ENCODE results near the gene AGAP1. TPM values are rescaled to one million over a fixed set of nuclear protein-coding genes. Genes with fewer than 3 reads are reported as not detected.

The AGAP1 gene
- polyA plus RNA-seq, 2 of the 4 experiments (the other 2 are of a cell fraction), result 20.2 to 21.9 TPM

GRCh38 chr2:235676536-235676799 is 182.6 kb downstream of the AGAP1 start (continued):
- TF ChIP-seq, protein P1, sequence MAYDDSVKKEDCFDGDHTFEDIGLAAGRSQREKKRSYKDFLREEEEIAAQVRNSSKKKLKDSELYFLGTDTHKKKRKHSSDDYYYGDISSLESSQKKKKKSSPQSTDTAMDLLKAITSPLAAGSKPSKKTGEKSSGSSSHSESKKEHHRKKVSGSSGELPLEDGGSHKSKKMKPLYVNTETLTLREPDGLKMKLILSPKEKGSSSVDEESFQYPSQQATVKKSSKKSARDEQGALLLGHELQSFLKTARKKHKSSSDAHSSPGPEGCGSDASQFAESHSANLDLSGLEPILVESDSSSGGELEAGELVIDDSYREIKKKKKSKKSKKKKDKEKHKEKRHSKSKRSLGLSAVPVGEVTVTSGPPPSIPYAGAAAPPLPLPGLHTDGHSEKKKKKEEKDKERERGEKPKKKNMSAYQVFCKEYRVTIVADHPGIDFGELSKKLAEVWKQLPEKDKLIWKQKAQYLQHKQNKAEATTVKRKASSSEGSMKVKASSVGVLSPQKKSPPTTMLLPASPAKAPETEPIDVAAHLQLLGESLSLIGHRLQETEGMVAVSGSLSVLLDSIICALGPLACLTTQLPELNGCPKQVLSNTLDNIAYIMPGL (CRISPR knock-in tag; IDR thresholded peaks at IDR 0.05; ENCODE audit: borderline replicate concordance), result no peak
- no peak for TF ChIP-seq HDAC2 (IDR thresholded peaks at IDR 0.05)
- TF ChIP-seq ZNF302 (CRISPR knock-in tag; IDR thresholded peaks at IDR 0.05), result no peak
- TF ChIP-seq PHF8 (IDR thresholded peaks at IDR 0.05; ENCODE audit: borderline replicate concordance, low read depth), result no peak
- no peak for TF ChIP-seq PBX3 (IDR thresholded peaks at IDR 0.05)
- TF ChIP-seq REST (IDR thresholded peaks at IDR 0.05), result no peak
- TF ChIP-seq EP300 (IDR thresholded peaks at IDR 0.05), result no peak

DNA sequence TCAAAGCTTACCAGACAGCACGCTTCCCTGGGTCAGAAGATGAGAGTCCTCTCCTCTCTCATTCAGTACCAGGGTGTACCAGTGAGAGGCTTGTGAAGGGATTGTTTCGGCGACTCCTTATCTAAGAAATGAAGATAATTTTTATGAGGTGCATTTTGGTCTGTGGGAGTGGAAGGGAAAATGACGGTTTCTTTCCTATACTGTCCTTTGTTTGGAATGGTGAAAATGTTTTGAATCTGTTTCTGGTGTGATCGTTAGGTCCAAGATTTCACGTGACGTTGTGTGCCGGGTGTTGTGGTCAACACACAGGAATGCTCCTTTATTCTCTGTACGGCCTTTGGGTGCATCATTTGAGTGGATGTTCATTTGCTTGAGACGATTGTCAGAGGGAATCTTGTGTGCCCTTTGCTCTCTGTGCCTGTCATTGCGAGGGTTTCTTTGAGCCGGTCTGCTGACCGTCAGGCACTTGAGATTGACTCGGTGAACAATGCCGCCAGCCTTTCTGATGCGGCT is 183.5 kb downstream of the AGAP1 start:
- WGBS (ENCODE audit: missing lambda C conversion rate), result 91% methylated on average over 16 of the region's 16 CpGs
- no peak for DNase-seq (ENCODE audit: low read depth in 1 of 2, low spot score in 1 of 2)
- FAIRE-seq, result no peak
- no peak overlapping the region for H3K4me3 ChIP-seq
- no peaks in the 10 kb centered on the region for H3K9me3 ChIP-seq
- no peak for ATAC-seq
- H3K4me1 ChIP-seq, result peaks cover 16% of the 10 kb centered on the region; the same call in 2 of the 3 replicates
- no peak overlapping the region for H3K27ac ChIP-seq
- TF ChIP-seq NR3C1 (IDR thresholded peaks at IDR 0.05), result no peak
- TF ChIP-seq, protein P2, sequence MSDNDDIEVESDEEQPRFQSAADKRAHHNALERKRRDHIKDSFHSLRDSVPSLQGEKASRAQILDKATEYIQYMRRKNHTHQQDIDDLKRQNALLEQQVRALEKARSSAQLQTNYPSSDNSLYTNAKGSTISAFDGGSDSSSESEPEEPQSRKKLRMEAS (IDR thresholded peaks at IDR 0.05), result no peak
- TF ChIP-seq, protein P3, sequence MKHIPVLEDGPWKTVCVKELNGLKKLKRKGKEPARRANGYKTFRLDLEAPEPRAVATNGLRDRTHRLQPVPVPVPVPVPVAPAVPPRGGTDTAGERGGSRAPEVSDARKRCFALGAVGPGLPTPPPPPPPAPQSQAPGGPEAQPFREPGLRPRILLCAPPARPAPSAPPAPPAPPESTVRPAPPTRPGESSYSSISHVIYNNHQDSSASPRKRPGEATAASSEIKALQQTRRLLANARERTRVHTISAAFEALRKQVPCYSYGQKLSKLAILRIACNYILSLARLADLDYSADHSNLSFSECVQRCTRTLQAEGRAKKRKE (CRISPR knock-in tag; IDR thresholded peaks at IDR 0.05; ENCODE audit: low read depth), result no peak
- no peak for TF ChIP-seq RARB (CRISPR knock-in tag; IDR thresholded peaks at IDR 0.05)
- TF ChIP-seq REST (IDR thresholded peaks at IDR 0.05), result no peak
- TF ChIP-seq FOSB (CRISPR knock-in tag; IDR thresholded peaks at IDR 0.05), result no peak
- TF ChIP-seq CHD2 (IDR thresholded peaks at IDR 0.05; ENCODE audit: low read length, partially characterized antibody), result no peak
- no peak for TF ChIP-seq HES2 (IDR thresholded peaks at IDR 0.05)
- H3K4me2 ChIP-seq, result no peak overlapping the region
- CTCF ChIA-PET, result interaction anchor here (0.6 to 1.9 kb wide), 6 partner anchors 9 to 116 kb away, joined by 3 to 5 read pairs (median 3); no protein-coding TSS in a partner anchor
- POLR2A ChIA-PET, result no interaction called here

Data from A549 (cell line).